GM12878 (cell line): Measurements from ENCODE around the gene VLDLR. TPM values are rescaled to one million over a fixed set of nuclear protein-coding genes. Genes with fewer than 3 reads are reported as not detected.

Source experiments
- ATAC-seq: fragments of 200-7000 bp; cut with Tn5 transposase; 3 replicates; pipeline ENCODE4 v1.9.1; 2020; ENCODE audit warnings: mild to moderate bottlenecking, moderate library complexity
- BruUV-seq: library from RNA; stranded (reverse); fragments of 400-500 nt; replicated peaks from 2 replicates; lab custom pipeline; 2021; lab: Mats Ljungman, UMichigan
- CTCF ChIA-PET: fragments of 300-600 bp; sonication (Branson Sonifier 250); formaldehyde crosslinking; extraction: SDS; loops from one replicate; lab custom pipeline; 2021; ENCODE audit warnings: inconsistent platforms; lab: Yijun Ruan, JAX
- POLR2A ChIA-PET: fragments of 350-600 bp; formaldehyde crosslinking; extraction: SDS; loops from one replicate; lab custom pipeline; 2021; ENCODE audit warnings: inconsistent platforms; lab: Charles Lee
- RAD21 ChIA-PET: fragments of 300-600 bp; sonication (Branson Sonifier 250); formaldehyde crosslinking; loops from one replicate; lab custom pipeline; 2023; ENCODE audit warnings: antibody characterized with exemption; ENCODE audit not compliant: unreplicated experiment; lab: Charles Lee
- SMC1A ChIA-PET: fragments of 300-600 bp; sonication (Branson Sonifier 250); formaldehyde crosslinking; loops from one replicate; lab custom pipeline; 2023; ENCODE audit not compliant: unreplicated experiment, uncharacterized antibody; lab: Charles Lee
- DNase-seq: peaks from one replicate; pipeline ENCODE4 v3.0.0-alpha.2; 2011; ENCODE audit warnings: low read depth, low spot score
- FAIRE-seq: peaks from 3 replicates; lab custom pipeline; 2011; peaks lifted over from hg19 to GRCh38; lab: Jason Lieb, UNC
- H2AFZ ChIP-seq: 2 replicates; pipeline ENCODE4 v1.6.0; 2011; ENCODE audit warnings: low read depth, low read length, control low read depth; ENCODE audit not compliant: control insufficient read depth
- H3K27ac ChIP-seq: 2 replicates; pipeline ENCODE4 v1.5.1; 2011; ENCODE audit warnings: control low read depth; ENCODE audit not compliant: control insufficient read depth, insufficient read depth
- H3K27me3 ChIP-seq, 2 experiments: replicated peaks in 1 of 2; 2 replicates each; pipeline versions ENCODE4 v1.6.0 to v1.6.1; 2011; ENCODE audit warnings: low read length in 1 of 2; ENCODE audit not compliant: control insufficient read depth in 2 of 2, insufficient read depth in 2 of 2
- H3K36me3 ChIP-seq, 2 experiments: 2 replicates each; pipeline ENCODE4 v1.5.1; 2011; ENCODE audit warnings: low read length in 1 of 2; ENCODE audit not compliant: control insufficient read depth in 2 of 2, insufficient read depth in 2 of 2
- H3K4me1 ChIP-seq: 2 replicates; pipeline ENCODE4 v1.6.1; 2011; ENCODE audit warnings: mild to moderate bottlenecking, low read length, moderate library complexity, mixed read lengths; ENCODE audit not compliant: control insufficient read depth, insufficient read depth
- H3K4me2 ChIP-seq: 2 replicates; pipeline ENCODE4 v1.6.0; 2011; ENCODE audit warnings: control low read depth; ENCODE audit not compliant: control insufficient read depth, insufficient read depth
- H3K4me3 ChIP-seq: fragments of 200-600 bp; sonication (generic); 2 replicates; pipeline ENCODE4 v1.5.1; 2016
- H3K79me2 ChIP-seq: 2 replicates; pipeline ENCODE4 v1.6.0; 2011; ENCODE audit warnings: low read length; ENCODE audit not compliant: control insufficient read depth, insufficient read depth
- H3K9ac ChIP-seq: 2 replicates; pipeline ENCODE4 v1.8.0; 2011; ENCODE audit warnings: low read length, control low read depth, mixed read lengths; ENCODE audit not compliant: control insufficient read depth, insufficient read depth
- H3K9me3 ChIP-seq: replicated peaks from 3 replicates; pipeline ENCODE4 v1.5.1; 2011; ENCODE audit warnings: mild to moderate bottlenecking, low read length; ENCODE audit not compliant: control insufficient read depth, insufficient read depth
- H4K20me1 ChIP-seq: 2 replicates; pipeline ENCODE4 v1.6.0; 2011; ENCODE audit not compliant: control insufficient read depth, insufficient read depth
- BMI1 ChIP-seq: fragments of 450-650 bp; IDR thresholded peaks from 2 replicates; pipeline ENCODE4 v1.6.1; 2016; ENCODE audit warnings: mild to moderate bottlenecking, moderate library complexity, borderline replicate concordance
- BRCA1 ChIP-seq: IDR thresholded peaks from 2 replicates; pipeline ENCODE4 v1.6.1; 2011; ENCODE audit warnings: low read depth, low read length, improper control_type of control experiment
- NR2F1 ChIP-seq: fragments of 450-650 bp; conservative IDR thresholded peaks from 2 replicates; pipeline ENCODE4 v1.6.1; 2017; ENCODE audit warnings: mild to moderate bottlenecking
- ZNF24 ChIP-seq: fragments of 450-650 bp; IDR thresholded peaks from 2 replicates; pipeline ENCODE4 v1.6.1; 2017; ENCODE audit warnings: antibody characterized with exemption, mild to moderate bottlenecking
- WGBS: methylation state at CpG from one replicate; pipeline ENCODE4 v1.1.6; 2016; ENCODE audit warnings: low lambda C conversion rate; ENCODE audit not compliant: insufficient replicate concordance, insufficient coverage; ENCODE audit errors: missing lambda C conversion rate; 5-methylcytosine and 5-hydroxymethylcytosine counted together
- in situ Hi-C: fragments of 300-500 bp; cut with MboI; formaldehyde crosslinking; loops from 9 replicates; pipeline ENCODE4 v1.14.3; 2018; ENCODE audit warnings: mixed read lengths
- intact Hi-C: fragments of 100-400 bp; cut with micrococcal nuclease; formaldehyde crosslinking; loops from one replicate; pipeline ENCODE4 v1.14.2; 2022; ENCODE audit not compliant: unreplicated experiment
- polyA plus RNA-seq, 11 experiments: library from polyadenylated mRNA; depleted of rRNA in 4 of 11; unstranded in 6 of 11; stranded (reverse) in 5 of 11; fragments of >200 nt; fragmentation: Nextera tagmentation in 4 of 11; fragmentation: Illumina TruSeq in 1 of 11; extraction: Ambion mirVana in 4 of 11; extraction: Trizol in 1 of 11; gene quantifications; 1 replicate in 1 of 11; 2 replicates in 10 of 11; pipeline versions ENCODE4 v1.2.1 to v1.2.3, GENCODE V29; 2011 to 2016; ENCODE audit warnings: inconsistent platforms in 2 of 11, missing spikeins in 2 of 11, low read depth in 1 of 11
- total RNA-seq, 4 experiments: library from RNA; depleted of rRNA in 3 of 4; stranded (reverse); fragments of >200 nt in 3 of 4; fragmentation: Illumina TruSeq in 1 of 4; extraction: Trizol in 1 of 4; gene quantifications; 2 replicates each; pipeline versions ENCODE4 v1.2.1 to v1.2.3, GENCODE V29; 2013 to 2021
- TF ChIP-seq, protein P1 (sequence below): fragments of 450-650 bp; IDR thresholded peaks from 2 replicates; pipeline ENCODE4 v1.6.1; 2018; ENCODE audit warnings: borderline replicate concordance, mild to moderate bottlenecking; ENCODE audit not compliant: partially characterized antibody
- TF ChIP-seq, protein P2 (sequence below): IDR thresholded peaks from 2 replicates; pipeline ENCODE4 v1.6.1; 2012; ENCODE audit warnings: low read depth, low read length, improper control_type of control experiment

The VLDLR gene
- total and polyA plus RNA-seq, 10 of the 15 experiments (the other 5 are each of a cell fraction or from before 2014, with no cell fraction given) = 0.14 to 5.9 (median 0.57) TPM

DNA sequence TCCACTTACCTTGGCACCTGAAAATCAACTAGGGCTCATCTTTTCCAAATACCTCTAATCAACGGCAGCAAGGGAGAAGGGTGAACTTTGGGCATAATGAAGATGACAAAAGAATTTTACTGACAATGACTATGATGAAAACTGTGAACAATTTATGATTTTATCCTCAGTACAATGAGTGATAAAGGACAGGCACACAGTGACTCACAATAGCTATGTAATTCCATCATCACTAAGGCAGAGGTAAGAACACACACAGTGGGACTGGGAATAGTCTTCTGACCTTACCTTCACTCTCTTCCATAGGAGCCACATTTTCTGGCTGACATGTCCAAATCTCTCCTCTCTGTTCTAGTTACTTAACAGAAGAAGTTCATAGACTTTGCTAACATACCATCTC is 69.6 kb downstream of the VLDLR start:
- H3K4me3 ChIP-seq = no peak overlapping the region
- H3K79me2 ChIP-seq = no peaks in the 10 kb centered on the region
- no peaks in the 10 kb centered on the region for H4K20me1 ChIP-seq
- TF ChIP-seq NR2F1 = no peak
- TF ChIP-seq, protein P1, sequence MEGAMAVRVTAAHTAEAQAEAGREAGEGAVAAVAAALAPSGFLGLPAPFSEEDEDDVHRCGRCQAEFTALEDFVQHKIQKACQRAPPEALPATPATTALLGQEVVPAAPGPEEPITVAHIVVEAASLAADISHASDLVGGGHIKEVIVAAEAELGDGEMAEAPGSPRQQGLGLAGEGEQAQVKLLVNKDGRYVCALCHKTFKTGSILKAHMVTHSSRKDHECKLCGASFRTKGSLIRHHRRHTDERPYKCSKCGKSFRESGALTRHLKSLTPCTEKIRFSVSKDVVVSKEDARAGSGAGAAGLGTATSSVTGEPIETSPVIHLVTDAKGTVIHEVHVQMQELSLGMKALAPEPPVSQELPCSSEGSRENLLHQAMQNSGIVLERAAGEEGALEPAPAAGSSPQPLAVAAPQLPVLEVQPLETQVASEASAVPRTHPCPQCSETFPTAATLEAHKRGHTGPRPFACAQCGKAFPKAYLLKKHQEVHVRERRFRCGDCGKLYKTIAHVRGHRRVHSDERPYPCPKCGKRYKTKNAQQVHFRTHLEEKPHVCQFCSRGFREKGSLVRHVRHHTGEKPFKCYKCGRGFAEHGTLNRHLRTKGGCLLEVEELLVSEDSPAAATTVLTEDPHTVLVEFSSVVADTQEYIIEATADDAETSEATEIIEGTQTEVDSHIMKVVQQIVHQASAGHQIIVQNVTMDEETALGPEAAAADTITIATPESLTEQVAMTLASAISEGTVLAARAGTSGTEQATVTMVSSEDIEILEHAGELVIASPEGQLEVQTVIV = no peak
- no peak for TF ChIP-seq ZNF24
- TF ChIP-seq BMI1 = no peak
- TF ChIP-seq, protein P2, sequence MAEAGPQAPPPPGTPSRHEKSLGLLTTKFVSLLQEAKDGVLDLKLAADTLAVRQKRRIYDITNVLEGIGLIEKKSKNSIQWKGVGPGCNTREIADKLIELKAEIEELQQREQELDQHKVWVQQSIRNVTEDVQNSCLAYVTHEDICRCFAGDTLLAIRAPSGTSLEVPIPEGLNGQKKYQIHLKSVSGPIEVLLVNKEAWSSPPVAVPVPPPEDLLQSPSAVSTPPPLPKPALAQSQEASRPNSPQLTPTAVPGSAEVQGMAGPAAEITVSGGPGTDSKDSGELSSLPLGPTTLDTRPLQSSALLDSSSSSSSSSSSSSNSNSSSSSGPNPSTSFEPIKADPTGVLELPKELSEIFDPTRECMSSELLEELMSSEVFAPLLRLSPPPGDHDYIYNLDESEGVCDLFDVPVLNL = no peak
- no peak for TF ChIP-seq BRCA1
- H3K9me3 ChIP-seq = no peaks in the 10 kb centered on the region; the same call in 2 of the 3 replicates
- no peak for FAIRE-seq
- H3K27ac ChIP-seq = no peak overlapping the region
- no TSS peak for BruUV-seq
- no peak for DNase-seq
- no peaks in the 10 kb centered on the region for H3K4me1 ChIP-seq
- no peak for ATAC-seq
- no peaks in the 10 kb centered on the region for H3K36me3 ChIP-seq
- no peaks in the 10 kb centered on the region for H3K27me3 ChIP-seq
- CTCF ChIA-PET = no interaction called here
- RAD21 ChIA-PET = no interaction called here
- in situ Hi-C loops = no loop called here
- 21% methylated on average over 1 of the region's 1 CpG for WGBS
- SMC1A ChIA-PET = no interaction called here
- POLR2A ChIA-PET = no interaction called here
- H3K9ac ChIP-seq = no peak overlapping the region
- H3K4me2 ChIP-seq = no peak overlapping the region
- no peak overlapping the region for H2AFZ ChIP-seq
- intact Hi-C loops = no loop called here
